ENCODE results near the gene COL19A1.

The COL19A1 gene

GRCh38 chr6:70225055-70225454 is 358.7 kb downstream of the COL19A1 start:
- DNase-seq (ENCODE audit: low spot score): no peak

GRCh38 chr6:70231311-70231710 is 365.0 kb downstream of the COL19A1 start:
- no peak for DNase-seq (ENCODE audit: low spot score)

- DNase-seq (ENCODE audit: low spot score): no peak
These were observed 368.3 kb downstream of the COL19A1 start for GRCh38 chr6:70234561-70235236.

- no peak for DNase-seq (ENCODE audit: low spot score)
These were observed 370.0 kb downstream of the COL19A1 start for GRCh38 chr6:70236343-70236742.

GRCh38 chr6:70241031-70241430 is 374.7 kb downstream of the COL19A1 start:
- no peak for DNase-seq (ENCODE audit: low spot score)

GRCh38 chr6:70241991-70242420 is 375.6 kb downstream of the COL19A1 start:
- DNase-seq (ENCODE audit: low spot score): no peak

GRCh38 chr6:70246118-70246517 is 379.8 kb downstream of the COL19A1 start:
- no peak for DNase-seq (ENCODE audit: low spot score)

GRCh38 chr6:70252604-70253003 is 386.2 kb downstream of the COL19A1 start:
- no peak for DNase-seq (ENCODE audit: low spot score)

GRCh38 chr6:70253923-70254322 is 387.6 kb downstream of the COL19A1 start:
- no peak for DNase-seq (ENCODE audit: low spot score)

GRCh38 chr6:70254784-70255183 is 388.4 kb downstream of the COL19A1 start:
- no peak for DNase-seq (ENCODE audit: low spot score)

- DNase-seq (ENCODE audit: low spot score): no peak
These were observed 391.5 kb downstream of the COL19A1 start for GRCh38 chr6:70257768-70258273.

GRCh38 chr6:70258483-70258882 is 392.1 kb downstream of the COL19A1 start:
- DNase-seq (ENCODE audit: low spot score): no peak
